Body of pancreas (tissue), 4 donors: ENCODE results near the gene AKAP17A.

Experiments used
- POLR2A ChIP-seq, 3 donors: fragments of 450-650 bp; IDR thresholded peaks; one replicate each; pipeline ENCODE4 v1.6.1; 2016; ENCODE audit warnings: antibody characterized with exemption in 3 of 3, mild to moderate bottlenecking in 2 of 3
- TF ChIP-seq, protein P1 (sequence below), 7 experiments: fragments of 450-650 bp in 4 of 7; fragments of 200-600 bp in 3 of 7; sonication (generic) in 3 of 7; IDR thresholded peaks; one replicate each; pipeline ENCODE4 v1.5.1; 2016 to 2019; ENCODE audit warnings: antibody characterized with exemption in 7 of 7

DNA sequence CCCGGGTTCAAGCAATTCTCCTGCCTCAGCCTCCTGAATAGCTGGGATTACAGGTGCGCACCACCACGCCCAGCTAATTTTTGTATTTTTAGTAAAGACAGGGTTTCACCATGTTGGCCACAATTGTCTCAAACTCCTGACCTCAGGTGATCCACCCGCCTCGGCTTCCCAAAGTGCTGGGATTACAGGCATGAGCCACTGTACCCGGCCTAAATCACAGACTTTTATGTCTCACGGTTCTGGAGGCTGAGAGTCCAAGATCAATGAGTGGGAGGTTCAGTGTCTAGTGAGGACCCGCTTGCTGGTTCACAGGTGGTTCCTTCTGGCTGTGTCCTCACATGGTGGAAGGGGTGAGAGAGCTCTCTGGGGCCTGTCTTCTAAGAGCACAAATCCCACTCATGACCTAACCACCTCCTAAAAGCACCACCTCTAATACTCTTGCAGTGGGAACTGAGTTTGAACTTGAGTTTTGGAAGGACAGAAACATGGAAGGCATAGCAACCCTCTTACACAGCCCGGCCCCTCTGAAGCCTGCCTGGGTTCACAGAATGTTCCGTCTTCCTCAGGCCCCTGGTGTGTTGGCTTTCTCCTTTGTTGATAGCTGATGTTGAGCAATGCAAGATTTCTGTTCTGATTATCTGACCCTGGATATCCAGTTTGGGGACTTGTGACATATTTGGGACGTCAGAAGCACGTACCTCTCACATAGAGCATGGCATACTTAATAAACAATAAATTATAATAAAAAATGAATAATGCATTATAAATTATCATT, 1.9 kb upstream of the AKAP17A start:
- TF ChIP-seq POLR2A (IDR thresholded peaks at IDR 0.05): no peak
- TF ChIP-seq, protein P1, sequence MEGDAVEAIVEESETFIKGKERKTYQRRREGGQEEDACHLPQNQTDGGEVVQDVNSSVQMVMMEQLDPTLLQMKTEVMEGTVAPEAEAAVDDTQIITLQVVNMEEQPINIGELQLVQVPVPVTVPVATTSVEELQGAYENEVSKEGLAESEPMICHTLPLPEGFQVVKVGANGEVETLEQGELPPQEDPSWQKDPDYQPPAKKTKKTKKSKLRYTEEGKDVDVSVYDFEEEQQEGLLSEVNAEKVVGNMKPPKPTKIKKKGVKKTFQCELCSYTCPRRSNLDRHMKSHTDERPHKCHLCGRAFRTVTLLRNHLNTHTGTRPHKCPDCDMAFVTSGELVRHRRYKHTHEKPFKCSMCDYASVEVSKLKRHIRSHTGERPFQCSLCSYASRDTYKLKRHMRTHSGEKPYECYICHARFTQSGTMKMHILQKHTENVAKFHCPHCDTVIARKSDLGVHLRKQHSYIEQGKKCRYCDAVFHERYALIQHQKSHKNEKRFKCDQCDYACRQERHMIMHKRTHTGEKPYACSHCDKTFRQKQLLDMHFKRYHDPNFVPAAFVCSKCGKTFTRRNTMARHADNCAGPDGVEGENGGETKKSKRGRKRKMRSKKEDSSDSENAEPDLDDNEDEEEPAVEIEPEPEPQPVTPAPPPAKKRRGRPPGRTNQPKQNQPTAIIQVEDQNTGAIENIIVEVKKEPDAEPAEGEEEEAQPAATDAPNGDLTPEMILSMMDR (IDR thresholded peaks at IDR 0.05): no peak
